ENCODE data around the gene PSMD2.
"Not testable (repeated sequence)": the region's sequence is repeated elsewhere in the genome, so short reads cannot be mapped to it uniquely, and the experiment has no call there.

Gene PSMD2

DNA sequence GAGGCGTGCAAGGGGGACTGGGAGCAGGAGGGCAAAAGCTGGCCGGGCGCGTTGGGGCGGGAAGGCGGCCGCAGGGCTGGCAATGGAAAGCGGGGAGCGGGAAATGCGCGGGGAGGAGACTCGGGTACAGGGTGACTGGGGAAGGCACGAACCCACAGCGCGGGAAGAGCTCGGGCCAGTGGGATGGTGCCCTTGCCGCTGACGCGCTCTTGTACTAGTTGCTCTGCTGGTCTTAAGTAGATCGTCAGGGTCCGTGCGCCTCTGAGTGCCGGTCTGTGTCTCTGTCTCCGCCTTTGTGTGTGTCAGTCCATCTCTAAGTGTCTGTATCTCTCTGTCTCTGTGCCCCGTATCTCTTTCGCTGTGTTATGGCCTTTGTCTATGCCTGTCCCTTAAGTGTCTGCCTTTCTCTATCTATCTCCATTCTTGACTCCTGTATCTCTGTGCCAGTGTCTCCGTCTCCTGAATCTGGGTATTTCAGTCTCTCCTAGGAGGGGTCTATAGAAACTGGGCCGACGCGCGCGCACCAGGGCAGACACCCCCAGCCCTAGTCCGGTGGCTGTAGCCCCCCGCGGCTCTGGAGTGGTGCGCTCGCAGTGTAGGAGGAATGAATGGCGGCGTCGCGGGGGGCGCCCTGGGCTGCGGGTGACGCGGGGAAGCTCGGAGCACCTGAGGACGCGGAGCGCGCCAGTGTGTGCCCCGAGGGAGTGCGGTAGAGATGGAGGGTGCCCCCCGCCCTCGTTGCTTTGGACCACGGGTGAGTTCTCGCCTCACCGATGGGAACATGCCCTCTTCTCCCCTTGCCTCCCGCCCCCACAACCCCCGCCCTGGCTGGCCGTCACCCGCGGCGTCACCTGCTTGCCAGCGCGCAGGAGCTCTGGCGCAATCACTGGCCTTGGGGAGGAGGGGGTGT lies 36.9 kb upstream of the PSMD2 start:
- Histone ChIP-seq H3K27me3 (replicated peaks in 2 of 5; ENCODE audit: control insufficient read depth in 4 of 5, insufficient read depth in 5 of 5, low read length in 4 of 5) (peaks cover 7 to 66% (median 18%) of the 10 kb centered on the region in 5 experiments), H3K36me3 (ENCODE audit: control insufficient read depth in 4 of 4, insufficient read depth in 4 of 4, low read length in 3 of 4) (peaks cover 0 to 12% (median 7%) of the 10 kb centered on the region in 4 experiments), H3K4me3 (ENCODE audit: control insufficient read depth in 1 of 7, extremely low read depth in 1 of 7, insufficient read depth in 4 of 7, low read depth in 2 of 7, low read length in 6 of 7) (peak overlapping the region in 5 of 7 experiments; percentile 40 to 57 (median 49)), H3K9me3 (ENCODE audit: control extremely low read depth in 1 of 5, control insufficient read depth in 4 of 5, insufficient read depth in 2 of 5, low read depth in 1 of 5, low read length in 4 of 5) (no peaks in the 10 kb centered on the region), H3K27ac (ENCODE audit: insufficient read depth in 1 of 2, low read depth in 1 of 2, low read length in 2 of 2, poor library complexity in 1 of 2, severe bottlenecking in 2 of 2) (no peak overlapping the region), H3K4me1 (ENCODE audit: control extremely low read depth in 1 of 4, control insufficient read depth in 4 of 4, insufficient read depth in 4 of 4, low read length in 3 of 4) (peaks cover 0 to 28% (median 22%) of the 10 kb centered on the region in 4 experiments)
- ChIA-PET CTCF (interaction anchor here (1.0 to 1.2 kb wide), 3 partner anchors 24 to 34 kb away, joined by 3 to 5 read pairs (median 3); no protein-coding TSS in a partner anchor), POLR2A (interaction anchor here (0.6 to 1.2 kb wide), 2 partner anchors 22 to 685 kb away, joined by 3 to 4 read pairs; no protein-coding TSS in a partner anchor)
- WGBS (ENCODE audit: insufficient coverage) = 4% methylated on average over 52 of the region's 66 CpGs
- DNase-seq = peak in 2 of 3 donors; percentile 59

DNA sequence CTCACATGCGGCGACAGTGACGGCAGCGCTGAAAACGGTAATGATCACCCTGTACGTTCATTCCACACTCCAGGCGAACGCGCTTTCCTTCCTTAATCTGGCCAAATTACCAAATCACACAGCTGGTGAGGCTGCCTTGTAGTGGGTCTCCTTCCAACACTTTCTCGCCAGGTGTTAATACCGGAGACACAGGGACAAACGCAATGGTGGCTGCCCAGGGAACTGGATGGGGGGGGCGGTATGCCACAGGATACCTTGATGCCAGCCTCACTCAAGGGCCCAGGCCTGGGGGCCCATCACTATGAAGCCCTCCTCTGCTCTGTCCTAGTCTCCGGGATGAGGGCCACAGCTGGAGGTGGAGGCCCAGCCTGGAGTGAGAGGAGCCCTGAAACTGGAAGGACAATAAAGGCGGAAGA lies 36.3 kb upstream of the PSMD2 start:
- no peak for DNase-seq
- Histone ChIP-seq H3K4me1 (ENCODE audit: control extremely low read depth in 1 of 4, control insufficient read depth in 4 of 4, insufficient read depth in 4 of 4, low read length in 3 of 4) (peaks cover 0 to 28% (median 22%) of the 10 kb centered on the region in 4 experiments), H3K36me3 (ENCODE audit: control insufficient read depth in 4 of 4, insufficient read depth in 4 of 4, low read length in 3 of 4) (peaks cover 0 to 8% (median 7%) of the 10 kb centered on the region in 4 experiments), H3K27me3 (replicated peaks in 2 of 5; ENCODE audit: control insufficient read depth in 4 of 5, insufficient read depth in 5 of 5, low read length in 4 of 5) (peaks cover 9 to 72% (median 18%) of the 10 kb centered on the region in 5 experiments), H3K27ac (ENCODE audit: insufficient read depth in 1 of 2, low read depth in 1 of 2, low read length in 2 of 2, poor library complexity in 1 of 2, severe bottlenecking in 2 of 2) (no peak overlapping the region), H3K4me3 (ENCODE audit: control insufficient read depth in 1 of 7, extremely low read depth in 1 of 7, insufficient read depth in 4 of 7, low read depth in 2 of 7, low read length in 6 of 7) (peak overlapping the region in 1 of 7 experiments; percentile 16), H3K9me3 (ENCODE audit: control extremely low read depth in 1 of 5, control insufficient read depth in 4 of 5, insufficient read depth in 2 of 5, low read depth in 1 of 5, low read length in 4 of 5) (no peaks in the 10 kb centered on the region)
- 19% methylated on average over 13 of the region's 15 CpGs for WGBS (ENCODE audit: insufficient coverage)
- ChIA-PET POLR2A (no interaction called here), CTCF (interaction anchor here (1.2 kb wide), 1 partner anchor 35 kb away, joined by 5 read pairs; no protein-coding TSS in a partner anchor)

DNA sequence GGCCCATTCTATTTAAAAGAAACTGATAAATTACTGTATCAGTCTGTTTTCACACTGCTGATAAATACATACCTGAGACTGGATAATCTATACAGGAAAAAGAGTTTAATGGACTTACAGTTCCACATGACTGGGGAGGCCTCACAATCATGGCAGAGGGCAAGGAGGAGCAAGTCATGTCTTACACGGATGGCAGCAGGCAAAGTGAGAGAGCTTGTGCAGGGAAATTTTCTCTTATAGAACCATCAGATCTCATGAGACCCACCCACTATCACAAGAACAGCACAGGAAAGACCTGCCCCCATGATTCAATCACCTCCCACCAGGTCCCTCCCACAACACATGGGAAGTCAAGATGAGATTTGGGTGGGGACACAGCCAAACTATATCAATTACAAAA lies 31.8 kb upstream of the PSMD2 start:
- CTCF ChIA-PET; H3K4me1 ChIP-seq (ENCODE audit: control extremely low read depth in 1 of 4, control insufficient read depth in 4 of 4, insufficient read depth in 4 of 4, low read length in 3 of 4); POLR2A ChIA-PET; DNase-seq; H3K36me3 ChIP-seq (ENCODE audit: control insufficient read depth in 4 of 4, insufficient read depth in 4 of 4, low read length in 3 of 4); H3K27ac ChIP-seq (ENCODE audit: insufficient read depth in 1 of 2, low read depth in 1 of 2, low read length in 2 of 2, poor library complexity in 1 of 2, severe bottlenecking in 2 of 2); H3K4me3 ChIP-seq (ENCODE audit: control insufficient read depth in 1 of 7, extremely low read depth in 1 of 7, insufficient read depth in 4 of 7, low read depth in 2 of 7, low read length in 6 of 7); H3K9me3 ChIP-seq (ENCODE audit: control extremely low read depth in 1 of 5, control insufficient read depth in 4 of 5, insufficient read depth in 2 of 5, low read depth in 1 of 5, low read length in 4 of 5): not testable (repeated sequence)
- H3K27me3 ChIP-seq (replicated peaks in 2 of 5; ENCODE audit: control insufficient read depth in 4 of 5, insufficient read depth in 5 of 5, low read length in 4 of 5) = peaks cover 7 to 52% (median 12%) of the 10 kb centered on the region in 5 experiments
- no CpG with 5 or more reads among the region's 1 CpG for WGBS (ENCODE audit: insufficient coverage)

DNA sequence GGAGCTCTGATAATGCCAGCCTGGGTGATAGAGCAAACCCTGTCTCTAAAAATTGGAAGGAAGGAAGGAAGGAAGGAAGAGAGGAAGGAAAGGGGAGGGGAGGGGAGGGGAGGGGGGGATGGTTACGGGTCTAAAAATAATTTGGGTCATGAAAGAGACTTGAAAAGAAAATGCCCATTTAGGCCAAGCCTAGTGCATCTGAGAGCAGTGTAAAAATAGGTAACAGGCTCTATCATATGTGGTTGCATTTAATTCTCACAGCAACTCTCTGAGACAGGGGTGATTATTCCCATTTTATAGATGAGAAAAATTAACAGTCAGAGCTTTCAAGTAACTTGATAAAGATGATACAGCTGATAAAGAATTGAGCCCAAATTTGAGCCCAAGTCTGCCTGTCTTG lies 26.8 kb upstream of the PSMD2 start:
- Histone ChIP-seq H3K27me3 (replicated peaks in 2 of 5; ENCODE audit: control insufficient read depth in 4 of 5, insufficient read depth in 5 of 5, low read length in 4 of 5) (peaks cover 10 to 58% (median 13%) of the 10 kb centered on the region in 5 experiments), H3K4me3 (ENCODE audit: control insufficient read depth in 1 of 7, extremely low read depth in 1 of 7, insufficient read depth in 4 of 7, low read depth in 2 of 7, low read length in 6 of 7) (no peak overlapping the region), H3K9me3 (ENCODE audit: control extremely low read depth in 1 of 5, control insufficient read depth in 4 of 5, insufficient read depth in 2 of 5, low read depth in 1 of 5, low read length in 4 of 5) (peaks cover 0 to 4% (median 0%) of the 10 kb centered on the region in 5 experiments), H3K36me3 (ENCODE audit: control insufficient read depth in 4 of 4, insufficient read depth in 4 of 4, low read length in 3 of 4) (no peaks in the 10 kb centered on the region), H3K4me1 (ENCODE audit: control extremely low read depth in 1 of 4, control insufficient read depth in 4 of 4, insufficient read depth in 4 of 4, low read length in 3 of 4) (peaks cover 0 to 7% (median under 1%) of the 10 kb centered on the region in 4 experiments), H3K27ac (ENCODE audit: insufficient read depth in 1 of 2, low read depth in 1 of 2, low read length in 2 of 2, poor library complexity in 1 of 2, severe bottlenecking in 2 of 2) (no peak overlapping the region)
- ChIA-PET POLR2A (interaction anchor here (0.6 kb wide), 1 partner anchor 466 kb away, joined by 5 read pairs; no protein-coding TSS in a partner anchor), CTCF (interaction anchor here (2.7 kb wide), 1 partner anchor 10 kb away, joined by 6 read pairs; no protein-coding TSS in a partner anchor)
- DNase-seq = no peak
- 71% methylated on average over 1 of the region's 1 CpG for WGBS (ENCODE audit: insufficient coverage)

DNA sequence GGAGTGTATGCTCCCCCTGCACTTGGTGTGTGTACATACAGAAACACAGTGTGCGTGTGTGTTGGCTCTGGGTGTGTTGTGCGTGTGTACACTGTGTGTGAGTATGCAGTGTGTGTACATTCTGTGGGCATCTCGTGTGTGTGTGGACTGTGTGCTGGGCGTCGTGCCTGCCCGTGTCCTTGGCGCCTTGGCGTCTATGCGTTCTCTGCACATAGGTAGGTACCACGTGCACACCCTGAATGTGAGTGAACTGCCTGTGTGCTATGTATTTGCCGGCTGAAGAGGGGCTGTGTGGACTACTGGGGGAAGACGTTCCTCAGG lies 23.7 kb upstream of the PSMD2 start:
- CTCF ChIA-PET = no interaction called here

DNA sequence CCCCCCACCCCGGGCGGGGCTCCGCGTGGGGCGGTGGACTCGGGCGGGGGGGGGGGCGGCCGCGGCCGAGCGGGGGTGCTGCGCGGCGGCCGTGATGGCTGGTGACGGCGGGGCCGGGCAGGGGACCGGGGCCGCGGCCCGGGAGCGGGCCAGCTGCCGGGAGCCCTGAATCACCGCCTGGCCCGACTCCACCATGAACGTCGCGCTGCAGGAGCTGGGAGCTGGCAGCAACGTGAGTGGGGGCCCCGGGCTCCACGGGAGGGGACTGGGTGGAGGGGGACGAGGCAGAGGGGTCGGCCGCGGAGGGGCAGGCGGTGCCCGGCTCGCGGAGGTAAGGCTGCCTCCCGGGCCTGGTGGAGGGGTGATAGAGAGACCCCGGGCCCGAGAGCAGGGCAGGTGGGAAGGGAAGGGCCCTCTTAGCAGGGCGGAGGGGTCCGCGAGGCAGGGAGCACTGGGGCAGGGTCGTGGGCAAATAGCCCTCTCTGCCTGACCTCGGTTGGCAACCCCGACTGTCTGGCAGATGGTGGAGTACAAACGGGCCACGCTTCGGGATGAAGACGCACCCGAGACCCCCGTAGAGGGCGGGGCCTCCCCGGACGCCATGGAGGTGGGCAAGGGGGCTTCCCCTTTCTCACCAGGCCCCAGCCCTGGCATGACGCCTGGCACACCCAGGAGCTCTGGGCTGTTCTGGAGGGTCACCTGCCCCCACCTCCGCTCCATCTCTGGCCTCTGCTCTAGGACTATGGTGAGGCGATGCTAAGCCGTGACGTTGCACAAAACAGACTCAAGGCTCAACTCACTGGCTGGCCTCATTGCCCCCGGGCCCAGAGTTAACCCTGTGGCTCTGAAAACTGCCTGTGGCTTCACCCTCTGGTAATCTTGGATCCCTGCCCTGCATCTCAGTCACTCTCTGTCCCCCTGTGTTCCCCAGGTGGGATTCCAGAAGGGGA lies 22.8 kb upstream of the PSMD2 start, which contains the start of gene ECE2:
ECE2 (plus strand) TSS at position 62 of the 950 bp plus-strand sequence; CDS start at position 194, 132 bp downstream.
- Histone ChIP-seq H3K27me3 (replicated peaks in 2 of 5; ENCODE audit: control insufficient read depth in 4 of 5, insufficient read depth in 5 of 5, low read length in 4 of 5) (peaks cover 8 to 56% (median 19%) of the 10 kb centered on the region in 5 experiments), H3K4me1 (ENCODE audit: control extremely low read depth in 1 of 4, control insufficient read depth in 4 of 4, insufficient read depth in 4 of 4, low read length in 3 of 4) (peaks cover 0 to 7% (median under 1%) of the 10 kb centered on the region in 4 experiments), H3K9me3 (ENCODE audit: control extremely low read depth in 1 of 5, control insufficient read depth in 4 of 5, insufficient read depth in 2 of 5, low read depth in 1 of 5, low read length in 4 of 5) (peaks cover 0 to 4% (median 0%) of the 10 kb centered on the region in 5 experiments), H3K27ac (ENCODE audit: insufficient read depth in 1 of 2, low read depth in 1 of 2, low read length in 2 of 2, poor library complexity in 1 of 2, severe bottlenecking in 2 of 2) (no peak within 1 kb of the TSS), H3K4me3 (ENCODE audit: control insufficient read depth in 1 of 7, extremely low read depth in 1 of 7, insufficient read depth in 4 of 7, low read depth in 2 of 7, low read length in 6 of 7) (no peak within 1 kb of the TSS), H3K36me3 (ENCODE audit: control insufficient read depth in 4 of 4, insufficient read depth in 4 of 4, low read length in 3 of 4) (no peaks in the 10 kb centered on the region)
- WGBS (ENCODE audit: insufficient coverage) = 16% methylated on average over 50 of the region's 65 CpGs
- CTCF ChIA-PET = no interaction called here
- POLR2A ChIA-PET = no interaction called here
- DNase-seq = no peak

More for the DNA sequence above, 23.7 kb upstream of the PSMD2 start:
- no peak overlapping the region for H3K4me3 ChIP-seq (ENCODE audit: control insufficient read depth in 1 of 7, extremely low read depth in 1 of 7, insufficient read depth in 4 of 7, low read depth in 2 of 7, low read length in 6 of 7)
- H3K27ac ChIP-seq (ENCODE audit: insufficient read depth in 1 of 2, low read depth in 1 of 2, low read length in 2 of 2, poor library complexity in 1 of 2, severe bottlenecking in 2 of 2) = no peak overlapping the region
- WGBS (ENCODE audit: insufficient coverage) = 71% methylated on average over 7 of the region's 12 CpGs
- no peak for DNase-seq
- H3K4me1 ChIP-seq (ENCODE audit: control extremely low read depth in 1 of 4, control insufficient read depth in 4 of 4, insufficient read depth in 4 of 4, low read length in 3 of 4) = peaks cover 0 to 7% (median under 1%) of the 10 kb centered on the region in 4 experiments
- H3K9me3 ChIP-seq (ENCODE audit: control extremely low read depth in 1 of 5, control insufficient read depth in 4 of 5, insufficient read depth in 2 of 5, low read depth in 1 of 5, low read length in 4 of 5) = peaks cover 0 to 4% (median 0%) of the 10 kb centered on the region in 5 experiments
- POLR2A ChIA-PET = no interaction called here
- peaks cover 8 to 56% (median 19%) of the 10 kb centered on the region in 5 experiments for H3K27me3 ChIP-seq (replicated peaks in 2 of 5; ENCODE audit: control insufficient read depth in 4 of 5, insufficient read depth in 5 of 5, low read length in 4 of 5)
- H3K36me3 ChIP-seq (ENCODE audit: control insufficient read depth in 4 of 4, insufficient read depth in 4 of 4, low read length in 3 of 4) = no peaks in the 10 kb centered on the region

Measured in common myeloid progenitor, CD34-positive (primary cell).